Transverse colon (tissue), 4 donors: ENCODE data around the gene NLGN1. TPM values are rescaled to one million over a fixed set of nuclear protein-coding genes. Genes with fewer than 3 reads are reported as not detected.
A peak's percentile ranks its signal among the peaks of the same experiment; 100 is the strongest.

Source experiments
- DNase-seq: peaks from one replicate; pipeline ENCODE4 v3.0.0-alpha.2; 2019
- H3K27ac ChIP-seq, 4 donors: fragments of 200-600 bp; sonication (generic); 2 replicates each; pipeline ENCODE4 v1.5.1; 2016 to 2018; ENCODE audit warnings: inconsistent platforms in 4 of 4
- H3K27me3 ChIP-seq: fragments of 200-600 bp; sonication (generic); 2 replicates; pipeline ENCODE4 v1.5.1; 2017; ENCODE audit warnings: inconsistent platforms
- H3K36me3 ChIP-seq, 4 donors: fragments of 200-600 bp; sonication (generic); 2 replicates each; pipeline ENCODE4 v1.5.1; 2017 to 2019; ENCODE audit warnings: inconsistent platforms in 4 of 4
- H3K4me1 ChIP-seq, 4 donors: fragments of 200-600 bp; sonication (generic); 2 replicates each; pipeline ENCODE4 v1.5.1; 2017 to 2020; ENCODE audit warnings: inconsistent platforms in 4 of 4
- H3K4me3 ChIP-seq, 4 donors: fragments of 200-600 bp; sonication (generic); 1 replicate in 1 of 4; 2 replicates in 3 of 4; pipeline versions ENCODE4 v1.5.1 to v1.6.1; 2017 to 2019; ENCODE audit warnings: inconsistent platforms in 4 of 4
- H3K9me3 ChIP-seq, 2 donors: fragments of 200-600 bp; sonication (generic); 2 replicates each; pipeline ENCODE4 v1.5.1; 2017 to 2019; ENCODE audit warnings: inconsistent platforms in 2 of 2
- EP300 ChIP-seq: sonication (generic); formaldehyde crosslinking; IDR thresholded peaks from one replicate; pipeline ENCODE4 v1.6.1; 2017; ENCODE audit warnings: antibody characterized with exemption, low read depth
- POLR2A ChIP-seq: fragments of 450-650 bp; IDR thresholded peaks from one replicate; pipeline ENCODE4 v1.6.1; 2016; ENCODE audit warnings: antibody characterized with exemption, mild to moderate bottlenecking, moderate library complexity
- POLR2AphosphoS5 ChIP-seq, 3 donors: sonication (generic); formaldehyde crosslinking; IDR thresholded peaks; one replicate each; pipeline ENCODE4 v1.6.1; 2016; ENCODE audit warnings: antibody characterized with exemption in 3 of 3
- WGBS, 2 donors: methylation state at CpG; one replicate each; pipeline ENCODE4 v1.1.5; 2018; ENCODE audit warnings: low coverage in 1 of 2; 5-methylcytosine and 5-hydroxymethylcytosine counted together
- in situ Hi-C, 4 donors: fragments of 200-750 bp; cut with MboI; loops; one replicate each; pipeline versions ENCODE4 v1.15.0 to v1.15.1; 2017; ENCODE audit warnings: low sequenced_read_pairs in 3 of 4, low pct_ligation_motif_present in 1 of 4, low pct_unique_long_range_greater_than_20kb in 1 of 4
- intact Hi-C: fragments of 100-400 bp; cut with DNase I; formaldehyde crosslinking; loops from one replicate; pipeline ENCODE4 v1.15.1; 2023; ENCODE audit warnings: low total_unique reads
- total RNA-seq, 4 donors: library from RNA; depleted of rRNA; stranded (reverse); fragments of >200 nt; gene quantifications; one replicate each; pipeline ENCODE4 v1.1.0, GENCODE V29; 2016
- TF ChIP-seq, protein P1 (sequence below), 5 experiments: fragments of 200-600 bp in 3 of 5; fragments of 450-650 bp in 2 of 5; sonication (generic) in 3 of 5; IDR thresholded peaks; 1 replicate in 2 of 5; 2 replicates in 3 of 5; pipeline ENCODE4 v1.5.1; 2016 to 2017; ENCODE audit warnings: antibody characterized with exemption in 5 of 5, inconsistent platforms in 3 of 5, mild to moderate bottlenecking in 2 of 5, moderate library complexity in 1 of 5

NLGN1 gene
- total RNA-seq, 4 donors from 2014 or later, result 0.40 to 5.2 (median 1.9) TPM; not detected in 1

DNA sequence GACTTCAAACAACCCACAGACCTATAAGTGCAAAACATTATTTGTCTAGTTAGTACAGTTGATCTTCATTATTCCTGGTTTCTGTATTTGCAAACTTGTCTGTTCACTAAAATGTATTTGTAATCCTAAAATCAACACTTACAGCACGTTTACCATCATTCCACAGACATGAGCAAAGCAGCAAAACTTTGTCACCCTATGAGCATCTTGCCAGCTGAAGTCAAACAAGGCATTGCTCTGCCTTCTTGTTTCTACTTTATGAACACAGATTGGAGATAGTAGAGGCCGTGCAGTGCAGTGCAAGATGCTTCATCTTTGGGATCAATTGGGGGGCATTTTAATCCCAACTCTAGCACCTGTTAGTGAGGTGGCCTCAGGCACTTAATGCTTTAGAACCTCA lies 202.1 kb downstream of the NLGN1 start:
- Histone ChIP-seq H3K27ac (no peak overlapping the region), H3K4me1 (no peaks in the 10 kb centered on the region), H3K36me3 (no peaks in the 10 kb centered on the region), H3K9me3 (no peaks in the 10 kb centered on the region), H3K27me3 (no peaks in the 10 kb centered on the region), H3K4me3 (no peak overlapping the region)
- intact Hi-C loops (no loop called here), in situ Hi-C loops (no loop called here)
- no peak for DNase-seq
- WGBS, 2 donors, result 38 to 57% methylated on average over 2 of the region's 2 CpGs
- TF ChIP-seq EP300 (no peak), POLR2A (no peak), POLR2AphosphoS5 (IDR thresholded peaks at IDR 0.05) (no peak)
- TF ChIP-seq, protein P1, sequence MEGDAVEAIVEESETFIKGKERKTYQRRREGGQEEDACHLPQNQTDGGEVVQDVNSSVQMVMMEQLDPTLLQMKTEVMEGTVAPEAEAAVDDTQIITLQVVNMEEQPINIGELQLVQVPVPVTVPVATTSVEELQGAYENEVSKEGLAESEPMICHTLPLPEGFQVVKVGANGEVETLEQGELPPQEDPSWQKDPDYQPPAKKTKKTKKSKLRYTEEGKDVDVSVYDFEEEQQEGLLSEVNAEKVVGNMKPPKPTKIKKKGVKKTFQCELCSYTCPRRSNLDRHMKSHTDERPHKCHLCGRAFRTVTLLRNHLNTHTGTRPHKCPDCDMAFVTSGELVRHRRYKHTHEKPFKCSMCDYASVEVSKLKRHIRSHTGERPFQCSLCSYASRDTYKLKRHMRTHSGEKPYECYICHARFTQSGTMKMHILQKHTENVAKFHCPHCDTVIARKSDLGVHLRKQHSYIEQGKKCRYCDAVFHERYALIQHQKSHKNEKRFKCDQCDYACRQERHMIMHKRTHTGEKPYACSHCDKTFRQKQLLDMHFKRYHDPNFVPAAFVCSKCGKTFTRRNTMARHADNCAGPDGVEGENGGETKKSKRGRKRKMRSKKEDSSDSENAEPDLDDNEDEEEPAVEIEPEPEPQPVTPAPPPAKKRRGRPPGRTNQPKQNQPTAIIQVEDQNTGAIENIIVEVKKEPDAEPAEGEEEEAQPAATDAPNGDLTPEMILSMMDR (IDR thresholded peaks at IDR 0.05), result no peak

DNA sequence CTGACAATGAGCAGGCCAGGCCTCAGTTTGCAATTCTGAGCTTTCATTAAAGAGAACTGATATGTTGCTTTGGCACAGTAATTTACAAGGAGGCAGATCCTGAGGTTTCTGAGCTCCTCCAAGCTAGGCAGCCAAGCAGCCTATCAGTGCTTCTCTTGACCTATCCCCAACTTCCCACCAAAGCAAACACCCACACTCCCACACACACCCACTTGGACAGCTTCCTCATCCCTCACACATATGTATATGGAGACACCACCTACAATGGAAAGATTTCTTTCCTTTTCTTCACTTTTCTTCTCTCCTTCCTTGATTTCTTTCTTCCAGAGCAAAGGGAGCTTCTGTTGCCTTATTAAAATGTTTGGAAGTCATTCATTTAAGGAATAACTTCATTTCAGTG lies 217.0 kb downstream of the NLGN1 start:
- no peaks in the 10 kb centered on the region for H3K4me1 ChIP-seq
- TF ChIP-seq, protein P1 (IDR thresholded peaks at IDR 0.05), result no peak
- in situ Hi-C loops, result no loop called here
- no peak overlapping the region for H3K27ac ChIP-seq
- DNase-seq, result no peak
- no peak overlapping the region for H3K4me3 ChIP-seq
- no peaks in the 10 kb centered on the region for H3K36me3 ChIP-seq
- intact Hi-C loops, result no loop called here
- no peaks in the 10 kb centered on the region for H3K9me3 ChIP-seq
- no peaks in the 10 kb centered on the region for H3K27me3 ChIP-seq

DNA sequence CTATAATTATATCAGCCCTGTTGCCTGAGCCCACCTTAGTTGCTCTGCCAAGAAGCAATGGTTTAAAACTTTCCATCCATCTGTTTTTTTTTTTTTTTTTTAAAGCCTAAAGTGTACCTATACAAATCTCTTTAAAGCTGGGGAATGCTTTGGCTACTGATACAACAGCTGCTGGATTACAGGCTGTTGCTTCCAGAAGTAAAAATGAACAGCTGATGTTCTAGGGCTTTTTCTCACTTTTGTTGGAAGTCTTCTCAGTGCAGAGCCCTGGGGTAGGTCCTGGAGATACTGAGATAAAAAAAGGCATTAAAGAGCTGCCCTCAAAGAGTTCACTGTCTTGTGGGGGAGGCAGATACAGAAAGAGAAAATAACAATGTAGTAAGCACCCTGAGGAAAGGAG lies 218.1 kb downstream of the NLGN1 start:
- no peaks in the 10 kb centered on the region for H3K27me3 ChIP-seq
- no peak for TF ChIP-seq POLR2AphosphoS5 (IDR thresholded peaks at IDR 0.05)
- no peaks in the 10 kb centered on the region for H3K4me1 ChIP-seq
- in situ Hi-C loops (no loop called here), intact Hi-C loops (no loop called here)
- no peak for DNase-seq
- H3K36me3 ChIP-seq, result no peaks in the 10 kb centered on the region
- no peak overlapping the region for H3K27ac ChIP-seq
- H3K9me3 ChIP-seq, result no peaks in the 10 kb centered on the region
- H3K4me3 ChIP-seq, result no peak overlapping the region

DNA sequence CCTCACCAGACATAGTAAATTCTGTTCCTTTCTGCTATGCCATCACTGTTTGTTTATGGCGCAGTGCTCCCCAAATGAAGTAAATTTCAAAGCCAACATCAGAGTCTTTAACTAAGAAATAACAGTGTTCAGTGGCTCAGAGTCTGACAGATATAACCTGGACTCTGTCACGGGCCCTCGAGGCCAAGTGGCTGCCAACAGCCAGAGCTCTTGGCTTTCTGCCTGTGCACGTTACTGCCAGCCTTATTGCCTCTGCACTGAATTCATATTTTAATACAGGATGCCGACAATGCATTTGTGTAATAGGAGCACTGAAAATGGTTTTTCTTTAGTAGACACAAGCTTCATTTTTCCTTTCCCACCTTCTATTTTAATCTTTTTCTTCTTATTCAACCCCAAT lies 219.9 kb downstream of the NLGN1 start:
- intact Hi-C loops, result no loop called here
- no peaks in the 10 kb centered on the region for H3K4me1 ChIP-seq
- H3K27ac ChIP-seq, result no peak overlapping the region
- no peak overlapping the region for H3K4me3 ChIP-seq
- peak; percentile 21 for DNase-seq
- 50 to 60% methylated on average over 2 to 5 of the region's 5 CpGs for WGBS, 2 donors
- TF ChIP-seq POLR2AphosphoS5 (IDR thresholded peaks at IDR 0.05), result peak; percentile 6 to 65 (median 49)
- TF ChIP-seq, protein P1 (IDR thresholded peaks at IDR 0.05), result no peak
- no peaks in the 10 kb centered on the region for H3K9me3 ChIP-seq
- in situ Hi-C loops, result no loop called here
- no peaks in the 10 kb centered on the region for H3K36me3 ChIP-seq
- H3K27me3 ChIP-seq, result no peaks in the 10 kb centered on the region

DNA sequence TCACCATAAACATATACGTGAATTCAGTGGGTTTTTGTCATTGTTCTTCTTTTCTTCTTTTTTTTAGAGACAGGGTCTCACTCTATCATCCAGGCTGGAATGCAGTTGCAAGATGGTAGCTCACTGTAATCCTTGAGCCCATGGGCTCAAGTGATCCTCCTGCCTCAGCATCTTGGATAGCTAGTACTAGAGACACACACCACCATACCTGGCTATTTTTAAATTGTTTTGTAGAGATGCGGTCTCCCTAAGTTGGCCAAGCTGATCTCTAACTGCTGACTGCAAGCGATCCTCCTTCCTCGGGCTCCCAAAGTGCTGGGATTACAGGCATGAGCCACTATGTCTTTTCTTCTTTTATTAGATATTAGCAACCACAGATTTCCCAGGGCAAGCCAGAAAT lies 220.6 kb downstream of the NLGN1 start:
- no peak overlapping the region for H3K27ac ChIP-seq
- in situ Hi-C loops (no loop called here), intact Hi-C loops (no loop called here)
- H3K4me1 ChIP-seq, result no peaks in the 10 kb centered on the region
- no peak for DNase-seq
- 87 to 100% methylated on average over 4 of the region's 4 CpGs for whole genome bisulfite sequencing, 2 donors
- H3K27me3 ChIP-seq, result no peaks in the 10 kb centered on the region
- no peak for TF ChIP-seq POLR2A
- no peaks in the 10 kb centered on the region for H3K36me3 ChIP-seq
- no peaks in the 10 kb centered on the region for H3K9me3 ChIP-seq
- no peak overlapping the region for H3K4me3 ChIP-seq
